RWPE2 (cell line): ENCODE data around the gene XRCC6.

Experiments
- ATAC-seq: fragments of 200-7000 bp; cut with Tn5 transposase; 3 replicates; pipeline ENCODE4 v1.9.1; 2021; ENCODE audit warnings: low read depth
- DNase-seq: peaks from one replicate; pipeline ENCODE4 v3.0.0-alpha.2; 2020; ENCODE audit warnings: low spot score
- H3K27ac ChIP-seq: fragments of 450-650 bp; 2 replicates; pipeline ENCODE4 v1.5.1; 2017; ENCODE audit warnings: mild to moderate bottlenecking; ENCODE audit not compliant: poor library complexity, severe bottlenecking
- H3K27me3 ChIP-seq: fragments of 250-450 bp; sonication (Bioruptor Pico); 2 replicates; pipeline ENCODE4 v1.5.1; 2021; ENCODE audit warnings: mild to moderate bottlenecking, moderate library complexity; ENCODE audit not compliant: insufficient read depth, poor library complexity, severe bottlenecking
- H3K36me3 ChIP-seq: fragments of 250-450 bp; sonication (Bioruptor Pico); 2 replicates; pipeline ENCODE4 v1.5.1; 2020; ENCODE audit warnings: low read depth, mild to moderate bottlenecking, moderate library complexity
- H3K4me1 ChIP-seq: fragments of 250-450 bp; sonication (Bioruptor Pico); 2 replicates; pipeline ENCODE4 v1.5.1; 2021; ENCODE audit warnings: mild to moderate bottlenecking, moderate library complexity; ENCODE audit not compliant: insufficient read depth, poor library complexity, severe bottlenecking
- H3K4me3 ChIP-seq: fragments of 250-450 bp; sonication (Bioruptor Pico); 2 replicates; pipeline ENCODE4 v1.5.1; 2021; ENCODE audit warnings: mild to moderate bottlenecking, moderate library complexity; ENCODE audit not compliant: severe bottlenecking
- H3K9me3 ChIP-seq: fragments of 250-450 bp; sonication (Bioruptor Pico); 2 replicates; pipeline ENCODE4 v1.5.1; 2021; ENCODE audit warnings: mild to moderate bottlenecking, moderate library complexity; ENCODE audit not compliant: severe bottlenecking
- CTCF ChIP-seq: fragments of 450-650 bp; IDR thresholded peaks from one replicate; pipeline ENCODE4 v1.5.1; 2017; ENCODE audit warnings: mild to moderate bottlenecking, moderate library complexity; ENCODE audit not compliant: poor library complexity, severe bottlenecking

XRCC6 gene

GRCh38 chr22:41657709-41658108 lies 36.6 kb downstream of the XRCC6 start:
- Histone ChIP-seq H3K9me3 (no peaks in the 10 kb centered on the region), H3K27ac (no peak overlapping the region), H3K27me3 (no peaks in the 10 kb centered on the region), H3K4me3 (no peak overlapping the region), H3K36me3 (peaks cover 94% of the 10 kb centered on the region), H3K4me1 (no peaks in the 10 kb centered on the region)
- no peak for ATAC-seq
- DNase-seq: no peak
- TF ChIP-seq CTCF: no peak

GRCh38 chr22:41658869-41659268 lies 37.8 kb downstream of the XRCC6 start:
- DNase-seq (no peak), ATAC-seq (no peak)
- TF ChIP-seq CTCF: no peak
- Histone ChIP-seq H3K4me1 (no peaks in the 10 kb centered on the region), H3K36me3 (peaks cover 89% of the 10 kb centered on the region), H3K27ac (no peak overlapping the region), H3K4me3 (no peak overlapping the region), H3K27me3 (no peaks in the 10 kb centered on the region), H3K9me3 (no peaks in the 10 kb centered on the region)

GRCh38 chr22:41659941-41660340 lies 38.8 kb downstream of the XRCC6 start:
- no peaks in the 10 kb centered on the region for H3K4me1 ChIP-seq
- DNase-seq (no peak), ATAC-seq (no peak)
- TF ChIP-seq CTCF: no peak
- peaks cover 84% of the 10 kb centered on the region for H3K36me3 ChIP-seq
- H3K27me3 ChIP-seq: no peaks in the 10 kb centered on the region
- H3K9me3 ChIP-seq: no peaks in the 10 kb centered on the region
- no peak overlapping the region for H3K4me3 ChIP-seq
- no peak overlapping the region for H3K27ac ChIP-seq

- Histone ChIP-seq H3K27me3 (no peaks in the 10 kb centered on the region), H3K36me3 (peaks cover 84% of the 10 kb centered on the region)
- no peak for ATAC-seq
These were observed 39.3 kb downstream of the XRCC6 start for GRCh38 chr22:41660416-41660815.

More at GRCh38 chr22:41660416-41660815, 39.3 kb downstream of the XRCC6 start:
- H3K4me3 ChIP-seq: no peak overlapping the region
- no peaks in the 10 kb centered on the region for H3K9me3 ChIP-seq
- no peak for TF ChIP-seq CTCF
- H3K27ac ChIP-seq: no peak overlapping the region
- no peaks in the 10 kb centered on the region for H3K4me1 ChIP-seq
- no peak for DNase-seq
